T1000 (cell line): Measurements from ENCODE around the gene APOC3.

Experiments
- DNase-seq: peaks from one replicate; lab custom pipeline; 2025; ENCODE audit warnings: mixed read lengths; lab: John Stamatoyannopoulos, UW

The APOC3 gene

DNA sequence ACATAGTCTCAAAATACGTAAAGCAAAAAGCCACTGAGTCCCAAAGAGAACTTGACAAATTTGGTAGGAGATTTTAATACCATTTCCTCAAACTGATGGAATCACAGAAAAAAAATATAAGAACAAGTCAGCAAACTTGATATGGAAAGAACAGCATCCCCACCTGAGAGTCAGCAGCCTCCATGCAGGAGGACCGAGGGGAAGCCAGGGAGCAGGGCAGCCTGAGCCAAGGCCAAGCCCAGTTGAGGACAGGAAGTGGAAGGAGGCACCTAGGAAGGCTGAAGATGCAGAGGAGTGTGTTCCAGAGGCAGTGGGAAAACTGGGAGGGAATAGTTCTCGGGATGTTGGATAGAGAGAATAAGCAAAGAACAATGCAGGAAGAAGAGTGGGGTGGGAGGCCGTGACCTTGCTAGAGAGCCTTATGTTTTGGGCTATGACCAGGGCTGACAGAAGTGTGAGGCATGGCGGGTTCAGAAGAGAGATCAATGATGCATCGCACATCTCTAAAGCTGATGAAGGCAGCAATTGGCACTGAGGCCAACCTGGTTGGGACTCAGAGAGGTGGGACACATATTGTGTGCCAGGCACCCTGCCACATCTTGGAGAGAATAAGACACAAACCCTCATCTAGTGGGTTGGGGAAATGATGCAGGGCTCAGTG lies 22.0 kb upstream of the APOC3 start:
- no peak for DNase-seq

DNA sequence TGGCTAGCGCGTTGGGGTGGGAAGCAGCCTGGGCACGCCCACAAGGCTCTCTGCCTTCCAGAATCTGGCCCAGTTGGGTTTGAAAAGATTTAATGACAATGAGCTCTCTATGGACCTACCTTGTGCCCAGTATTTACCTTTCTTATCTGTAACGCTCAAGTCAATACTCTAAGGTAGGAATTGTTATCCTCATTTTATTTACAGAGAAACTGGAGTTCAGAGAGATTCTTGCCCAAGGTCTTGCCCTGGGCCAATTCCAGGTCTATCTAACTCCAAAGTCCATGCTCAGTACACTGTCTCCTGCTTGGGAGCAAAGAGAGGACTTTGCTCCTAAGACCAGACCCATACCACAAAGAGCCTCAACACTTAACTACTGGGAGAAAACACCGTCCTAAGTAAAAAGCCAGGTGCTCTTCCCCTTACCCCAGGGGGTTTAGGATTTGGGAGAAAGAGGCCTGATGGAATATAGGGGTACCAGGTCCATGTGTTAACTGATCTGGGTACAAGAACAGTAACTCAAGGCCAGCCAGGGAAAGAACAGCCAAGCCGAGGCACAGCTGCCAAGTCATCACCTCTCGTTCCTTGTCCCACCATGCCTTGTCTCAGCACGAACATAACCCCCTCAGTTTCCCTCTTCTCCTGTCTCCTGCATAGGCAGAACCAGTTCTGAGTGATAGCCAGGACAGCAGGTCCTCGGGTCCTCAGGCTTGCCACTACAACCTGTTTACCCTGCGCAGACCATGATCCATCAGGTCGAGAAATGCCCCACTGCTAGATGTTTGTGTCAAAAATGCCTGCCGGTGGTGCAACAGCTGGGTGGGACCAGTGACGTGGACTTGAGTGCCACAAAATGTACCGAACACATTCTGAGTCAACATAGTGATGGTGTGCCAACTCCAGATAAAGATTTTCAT lies 21.2 kb upstream of the APOC3 start:
- DNase-seq = no peak

DNA sequence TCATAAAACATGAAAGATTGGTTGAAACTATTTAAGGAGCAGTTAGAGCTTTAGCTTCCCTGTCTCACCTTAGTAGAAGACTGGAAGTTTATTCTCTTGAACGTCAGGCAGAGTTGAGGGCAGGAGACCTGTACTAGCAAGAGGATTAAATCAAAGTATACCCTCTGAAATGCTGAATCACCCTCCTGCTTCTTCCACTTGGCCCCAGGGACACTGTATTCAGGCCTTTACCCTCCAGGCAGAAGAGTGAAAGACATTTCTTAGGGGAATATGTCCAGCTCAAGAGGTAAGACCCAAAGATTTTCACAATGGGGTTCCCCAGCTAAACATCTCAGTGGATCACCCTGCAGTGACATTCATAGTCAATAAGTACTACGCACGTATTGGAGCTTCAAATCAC lies 18.5 kb upstream of the APOC3 start:
- DNase-seq = no peak

DNA sequence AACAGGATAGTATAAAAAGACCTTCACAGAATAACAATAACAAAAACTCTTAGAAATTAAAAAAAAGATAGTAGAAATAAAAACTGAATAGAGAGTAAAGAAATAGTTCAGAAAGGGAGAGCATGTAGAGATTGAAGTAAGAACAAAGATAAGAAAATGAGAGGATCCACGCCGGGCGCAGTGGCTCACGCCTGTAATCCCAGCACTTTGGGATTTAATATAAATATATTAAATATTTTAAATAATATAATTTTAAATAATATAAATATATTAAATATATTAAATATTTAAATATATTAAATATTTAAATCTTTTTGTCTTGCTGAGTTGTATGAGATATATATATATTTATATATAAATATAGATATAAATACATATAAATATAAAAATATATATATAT lies 17.6 kb upstream of the APOC3 start:
- no peak for DNase-seq

DNA sequence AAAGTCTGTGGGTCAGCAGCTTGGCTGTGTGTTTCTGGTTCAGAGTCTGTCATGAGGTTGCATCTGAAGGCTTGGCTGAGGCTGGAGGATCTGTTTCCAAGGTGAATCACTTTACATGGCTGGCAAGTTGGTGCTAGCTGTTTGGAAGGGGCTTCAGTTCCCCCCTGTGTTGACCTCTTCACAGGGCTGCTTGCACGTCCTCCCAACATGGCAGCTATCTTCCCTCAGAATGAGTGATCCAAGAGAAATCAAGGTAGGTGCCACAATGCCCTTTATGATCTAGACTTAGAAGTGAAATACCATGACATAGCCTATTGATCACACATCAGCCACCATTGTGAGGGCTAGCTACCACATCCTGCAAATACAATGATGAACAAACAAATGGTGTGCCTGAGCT lies 16.5 kb upstream of the APOC3 start:
- no peak for DNase-seq

DNA sequence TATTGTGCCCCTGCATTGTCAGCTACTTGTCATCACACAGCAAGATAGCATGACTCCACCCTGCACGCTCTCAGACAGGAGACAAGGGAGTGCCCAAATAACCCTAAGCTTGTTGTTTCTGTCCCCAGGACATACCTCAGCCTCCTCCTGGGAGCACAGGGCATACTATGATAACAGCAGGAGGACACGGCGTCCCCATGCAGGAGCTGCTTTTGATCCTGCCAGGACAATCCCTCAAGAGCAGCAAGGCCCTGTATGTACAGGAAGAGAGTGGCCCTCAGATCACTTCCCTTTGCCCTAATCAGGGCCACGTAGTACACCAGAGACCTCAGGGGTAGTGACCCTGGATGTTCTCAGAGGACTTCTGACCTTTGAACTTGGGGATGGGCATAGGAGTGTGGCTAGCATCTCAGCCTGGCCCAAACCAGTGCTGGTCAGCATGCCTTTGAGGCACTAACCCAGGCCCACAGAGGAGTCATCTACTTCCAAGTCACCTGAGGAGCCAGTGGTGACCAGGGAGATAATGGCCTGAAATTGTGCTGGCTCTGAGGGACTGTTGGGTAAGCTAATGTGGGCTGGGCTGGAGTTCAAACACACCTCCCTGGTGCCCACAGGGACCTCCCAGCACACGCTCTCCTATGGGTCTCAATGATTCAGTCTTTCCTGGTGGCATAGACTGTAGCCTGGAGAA lies 15.8 kb upstream of the APOC3 start:
- no peak for DNase-seq

DNA sequence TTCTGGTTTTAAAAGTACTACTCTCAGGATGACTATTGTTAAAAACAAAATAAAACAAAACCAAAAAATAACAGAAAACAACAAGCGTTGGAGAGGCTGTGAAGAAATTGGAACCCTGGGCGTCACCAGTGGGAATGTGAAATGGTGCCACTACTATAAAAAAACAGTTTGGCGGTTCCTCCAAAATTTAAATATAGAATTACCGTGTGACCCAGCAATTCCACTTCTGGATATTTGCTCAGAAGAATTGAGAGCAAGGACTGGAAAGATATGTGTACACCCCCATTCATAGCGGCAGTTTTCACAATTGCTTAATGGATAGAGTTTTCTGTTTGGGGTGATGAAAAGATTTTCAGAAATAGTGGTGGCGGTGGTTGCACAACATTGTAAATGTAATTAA lies 15.2 kb upstream of the APOC3 start:
- no peak for DNase-seq

DNA sequence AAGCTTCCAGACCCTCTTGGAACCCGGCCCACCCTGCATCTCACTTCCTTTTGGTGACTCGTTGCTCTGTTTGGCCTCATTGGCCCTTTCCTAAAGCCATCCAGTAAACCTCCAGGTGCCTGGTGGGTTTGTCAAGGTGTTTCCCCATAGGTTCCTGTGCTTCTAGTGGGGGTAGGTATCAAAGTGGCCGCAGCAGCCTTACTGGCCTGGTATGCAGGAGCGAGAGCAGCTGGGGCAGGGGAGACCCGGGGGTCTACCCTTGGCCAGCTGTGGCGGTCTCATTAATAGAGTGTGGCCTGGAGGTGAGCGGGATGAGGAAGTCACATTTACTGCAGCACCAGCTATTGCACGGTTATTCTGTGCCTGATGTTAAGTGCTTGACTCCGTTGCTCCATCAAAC lies 10.7 kb upstream of the APOC3 start:
- no peak for DNase-seq

DNA sequence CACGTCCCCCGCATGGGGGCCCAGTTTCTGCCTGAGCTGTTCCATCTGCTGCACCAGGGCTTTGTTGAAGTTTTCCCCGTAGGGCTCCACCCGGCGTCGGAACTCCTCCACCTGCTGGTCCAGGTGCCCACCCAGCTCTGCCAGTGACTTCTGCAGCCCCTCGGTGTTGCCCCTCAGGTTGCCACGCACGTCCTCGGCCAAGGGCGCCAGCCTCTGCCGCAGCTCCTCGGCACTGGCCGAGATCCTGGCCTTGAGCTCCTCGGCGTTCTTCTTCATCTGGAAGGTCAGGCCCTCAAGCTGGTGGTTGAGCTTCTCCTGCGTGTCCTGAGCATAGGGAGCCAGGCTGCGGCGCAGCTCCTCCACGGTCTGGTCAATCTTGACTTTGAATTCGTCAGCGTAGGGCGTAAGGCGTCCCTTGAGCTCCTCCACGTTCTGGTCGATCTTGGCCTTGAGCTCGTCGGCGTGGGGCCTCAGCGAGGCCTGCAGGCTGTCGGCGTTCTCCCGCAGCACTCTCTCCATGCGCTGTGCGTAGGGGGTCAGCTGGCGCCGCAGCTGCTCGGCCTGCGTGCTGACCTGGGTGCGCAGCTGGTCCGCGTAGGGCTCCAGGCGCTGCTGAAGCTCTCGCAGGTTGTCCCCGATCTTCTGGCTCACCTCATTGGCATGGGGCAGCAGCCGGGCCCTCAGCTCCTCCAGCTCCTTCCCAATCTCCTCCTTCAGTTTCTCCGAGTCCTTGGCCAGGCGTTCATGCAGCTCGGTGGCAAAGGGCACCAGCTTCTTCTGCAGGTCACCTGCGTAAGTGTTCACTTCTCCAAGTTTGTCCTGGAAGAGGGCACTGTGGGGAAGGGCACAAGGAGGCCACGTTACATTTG lies 8.4 kb upstream of the APOC3 start:
- no peak for DNase-seq

DNA sequence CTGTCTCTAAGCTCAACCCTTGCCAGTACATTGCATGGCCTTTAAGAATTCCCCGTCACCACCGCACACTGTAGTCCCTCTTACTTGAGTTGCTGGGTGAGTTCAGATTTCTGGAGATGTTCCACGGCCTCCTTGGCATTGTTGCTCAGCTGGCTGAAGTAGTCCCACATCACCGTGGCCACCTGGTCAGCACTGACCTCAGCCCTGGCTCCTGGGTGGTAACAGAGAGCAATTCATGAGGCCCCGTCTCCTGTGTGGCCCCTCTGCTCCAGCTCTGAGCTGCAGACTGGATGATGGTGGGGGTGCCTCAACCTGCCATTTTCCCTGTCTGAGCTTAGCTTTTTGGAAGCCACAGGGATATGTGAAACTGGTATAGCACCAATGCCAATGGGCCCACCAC lies 7.1 kb upstream of the APOC3 start:
- no peak for DNase-seq

DNA sequence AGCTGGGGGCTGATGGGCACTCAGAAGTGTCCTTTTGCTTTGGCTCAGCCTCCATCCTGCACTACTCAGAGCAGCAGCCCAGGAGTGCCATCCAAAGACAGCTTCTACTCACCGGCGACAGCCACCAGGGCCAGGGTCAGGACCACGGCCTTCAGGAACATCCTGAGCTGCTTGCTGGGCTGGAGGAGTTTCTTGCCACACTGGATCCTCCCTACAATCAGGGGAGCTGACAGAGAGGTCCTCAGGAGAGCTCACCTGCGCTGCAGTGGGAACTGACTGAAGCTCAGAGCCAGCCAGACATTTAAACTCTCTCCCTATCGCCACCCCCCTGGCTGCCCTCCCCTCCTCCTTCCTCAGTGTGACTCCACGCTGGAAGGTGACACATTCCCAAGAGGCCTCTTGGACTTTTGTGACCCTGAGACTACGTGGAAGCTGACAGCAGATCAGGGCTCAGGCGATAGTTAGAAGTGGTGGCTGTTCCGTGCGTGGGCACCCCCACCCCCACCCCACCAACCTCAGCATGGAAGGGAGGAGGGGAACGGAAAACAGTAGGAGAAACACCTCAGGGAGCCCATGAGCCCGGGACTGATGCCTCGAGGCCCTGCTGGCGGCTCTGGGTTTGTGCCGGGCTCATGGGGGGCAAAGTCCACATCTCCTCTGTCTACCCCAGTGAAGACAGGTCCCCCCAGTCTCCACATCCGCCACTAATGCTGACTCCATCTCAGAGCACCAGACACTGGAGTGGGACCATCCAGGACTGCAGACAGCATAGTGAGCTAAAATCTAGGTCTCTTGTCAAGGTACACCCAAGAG lies 6.5 kb upstream of the APOC3 start, which contains the start of gene APOA4:
TSS of gene APOA4 (minus strand) at position 274 of the 813 bp plus-strand sequence. CDS start at position 161, 113 bp downstream.
- DNase-seq = no peak

DNA sequence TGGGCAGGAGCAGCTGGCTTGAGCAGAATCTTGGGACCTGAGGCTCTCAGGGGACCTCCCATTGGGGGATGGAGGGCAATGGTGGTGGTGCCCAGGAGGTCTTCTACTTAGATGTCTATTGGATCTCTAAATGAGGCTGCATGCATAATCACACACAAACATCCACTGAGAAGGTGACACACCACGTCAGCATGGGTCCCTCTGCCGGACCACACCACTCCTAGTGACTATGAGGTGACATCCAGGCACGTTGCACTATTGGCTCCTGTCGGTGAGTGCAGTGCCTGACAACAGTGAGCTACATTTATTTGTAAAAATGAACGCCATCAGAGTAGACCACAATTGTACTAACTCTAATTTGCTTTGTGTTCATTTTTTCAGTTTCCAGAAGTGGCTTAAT lies 4.3 kb upstream of the APOC3 start:
- DNase-seq = no peak

DNA sequence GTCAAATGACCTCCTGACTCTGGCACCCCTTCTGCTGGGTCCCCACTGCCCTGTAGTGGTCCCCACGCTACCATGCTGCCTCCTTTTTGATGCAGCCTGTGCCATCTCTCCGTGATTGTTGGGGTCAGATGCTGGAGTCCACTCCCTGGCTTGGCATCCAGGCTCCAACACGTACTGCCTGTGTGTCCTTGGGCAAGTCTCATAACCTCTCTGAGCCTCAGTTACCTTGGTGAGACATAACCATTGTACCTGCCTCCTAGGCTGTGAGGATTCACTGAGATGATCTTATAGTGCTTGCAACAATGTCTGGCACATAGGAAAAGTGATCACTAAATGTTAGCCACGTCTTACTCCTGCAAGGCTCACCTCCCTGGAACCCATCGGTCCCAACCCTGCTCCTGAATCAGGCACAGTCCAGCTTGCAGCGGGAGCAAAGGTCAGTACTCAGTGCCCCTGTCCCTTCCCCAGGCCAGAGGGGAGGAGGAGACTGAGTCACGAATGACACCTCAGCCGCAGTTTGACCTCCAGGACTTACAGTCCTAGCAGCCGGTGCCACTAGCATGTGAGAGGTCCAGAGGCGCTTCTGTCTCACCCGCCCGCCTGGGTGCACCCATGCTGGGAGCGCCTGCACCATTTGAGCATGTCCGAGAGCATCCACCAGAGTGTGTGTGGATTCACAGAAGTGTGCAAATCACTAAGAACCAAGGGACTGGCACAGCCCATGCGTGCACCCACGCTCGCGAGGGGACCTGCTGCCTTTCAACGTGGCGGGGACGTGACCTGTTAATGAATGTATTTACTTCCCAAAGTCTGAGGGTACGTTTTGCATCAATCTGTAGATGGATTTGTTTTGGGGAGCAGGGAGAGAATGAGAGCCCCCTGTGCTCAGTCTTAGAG lies 3.6 kb upstream of the APOC3 start:
- no peak for DNase-seq

DNA sequence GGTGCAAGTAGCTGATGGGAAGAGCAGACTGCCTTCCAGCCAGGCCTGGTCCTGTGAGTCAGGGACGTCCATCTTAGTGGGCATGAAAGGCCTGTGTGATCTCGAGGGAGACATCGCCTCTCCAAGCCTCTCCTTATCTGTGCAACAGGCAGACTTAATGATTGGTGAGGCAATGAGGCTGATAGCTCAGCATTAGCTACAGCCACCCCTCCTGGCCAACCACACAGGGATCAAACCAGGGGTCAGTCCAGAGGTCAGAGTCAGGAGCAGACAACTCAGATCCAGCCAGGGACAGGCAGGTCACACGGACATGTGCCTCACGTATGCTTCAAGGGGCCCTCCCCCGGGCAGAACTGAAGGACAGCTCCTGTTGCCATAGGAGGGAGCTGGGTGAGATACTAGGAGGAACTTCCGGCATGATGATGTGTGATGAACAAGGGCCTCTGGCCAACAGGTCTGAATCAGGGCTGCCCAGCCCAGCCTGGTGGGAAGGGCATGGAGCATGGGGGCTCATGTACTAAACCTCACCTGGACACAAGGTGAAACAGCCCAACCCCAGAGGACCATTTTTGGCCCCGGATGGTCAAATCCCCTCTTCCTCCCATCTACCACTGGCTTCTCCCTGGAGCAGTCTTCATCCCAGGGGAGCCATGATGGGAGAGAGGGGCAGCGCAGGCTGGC lies 2.8 kb upstream of the APOC3 start:
- DNase-seq = no peak

DNA sequence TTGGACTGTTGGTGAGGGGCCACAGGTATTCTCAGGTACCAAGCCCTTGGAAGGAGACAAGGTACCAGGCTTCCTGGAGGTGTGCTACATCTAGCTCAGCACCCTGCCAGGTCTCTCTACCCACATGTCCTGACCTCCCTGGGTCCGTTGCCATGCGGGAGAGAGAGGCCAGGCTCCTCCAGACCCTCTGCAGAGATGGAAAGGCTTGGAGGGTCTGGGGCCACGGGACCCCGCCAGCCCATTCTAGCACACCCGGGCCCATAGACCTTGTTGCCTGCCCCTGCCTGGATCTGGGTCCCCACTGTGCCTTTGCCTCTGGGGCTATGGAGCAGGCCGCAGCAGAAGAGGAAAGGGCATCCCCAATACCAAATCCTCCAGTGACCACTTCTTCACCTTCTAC lies 2.2 kb upstream of the APOC3 start:
- DNase-seq = no peak

DNA sequence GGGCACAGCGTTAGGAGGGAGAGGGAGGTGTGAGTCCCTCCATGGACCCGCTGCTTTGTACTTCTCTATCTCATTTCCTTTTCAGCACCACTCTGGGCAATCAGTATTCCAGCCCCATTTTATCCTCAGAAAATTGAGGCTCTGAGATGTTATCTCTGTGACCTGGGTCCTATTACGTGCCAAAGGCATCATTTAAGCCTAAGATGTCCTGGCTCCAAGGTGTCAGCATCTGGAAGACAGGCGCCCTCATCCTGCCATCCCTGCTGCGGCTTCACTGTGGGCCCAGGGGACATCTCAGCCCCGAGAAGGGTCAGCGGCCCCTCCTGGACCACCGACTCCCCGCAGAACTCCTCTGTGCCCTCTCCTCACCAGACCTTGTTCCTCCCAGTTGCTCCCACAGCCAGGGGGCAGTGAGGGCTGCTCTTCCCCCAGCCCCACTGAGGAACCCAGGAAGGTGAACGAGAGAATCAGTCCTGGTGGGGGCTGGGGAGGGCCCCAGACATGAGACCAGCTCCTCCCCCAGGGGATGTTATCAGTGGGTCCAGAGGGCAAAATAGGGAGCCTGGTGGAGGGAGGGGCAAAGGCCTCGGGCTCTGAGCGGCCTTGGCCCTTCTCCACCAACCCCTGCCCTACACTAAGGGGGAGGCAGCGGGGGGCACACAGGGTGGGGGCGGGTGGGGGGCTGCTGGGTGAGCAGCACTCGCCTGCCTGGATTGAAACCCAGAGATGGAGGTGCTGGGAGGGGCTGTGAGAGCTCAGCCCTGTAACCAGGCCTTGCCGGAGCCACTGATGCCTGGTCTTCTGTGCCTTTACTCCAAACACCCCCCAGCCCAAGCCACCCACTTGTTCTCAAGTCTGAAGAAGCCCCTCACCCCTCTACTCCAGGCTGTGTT lies 829 bp upstream of the APOC3 start:
- DNase-seq = no peak

DNA sequence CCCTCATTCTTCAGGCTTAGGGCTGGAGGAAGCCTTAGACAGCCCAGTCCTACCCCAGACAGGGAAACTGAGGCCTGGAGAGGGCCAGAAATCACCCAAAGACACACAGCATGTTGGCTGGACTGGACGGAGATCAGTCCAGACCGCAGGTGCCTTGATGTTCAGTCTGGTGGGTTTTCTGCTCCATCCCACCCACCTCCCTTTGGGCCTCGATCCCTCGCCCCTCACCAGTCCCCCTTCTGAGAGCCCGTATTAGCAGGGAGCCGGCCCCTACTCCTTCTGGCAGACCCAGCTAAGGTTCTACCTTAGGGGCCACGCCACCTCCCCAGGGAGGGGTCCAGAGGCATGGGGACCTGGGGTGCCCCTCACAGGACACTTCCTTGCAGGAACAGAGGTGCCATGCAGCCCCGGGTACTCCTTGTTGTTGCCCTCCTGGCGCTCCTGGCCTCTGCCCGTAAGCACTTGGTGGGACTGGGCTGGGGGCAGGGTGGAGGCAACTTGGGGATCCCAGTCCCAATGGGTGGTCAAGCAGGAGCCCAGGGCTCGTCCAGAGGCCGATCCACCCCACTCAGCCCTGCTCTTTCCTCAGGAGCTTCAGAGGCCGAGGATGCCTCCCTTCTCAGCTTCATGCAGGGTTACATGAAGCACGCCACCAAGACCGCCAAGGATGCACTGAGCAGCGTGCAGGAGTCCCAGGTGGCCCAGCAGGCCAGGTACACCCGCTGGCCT lies 641 bp downstream of the APOC3 start:
- no peak for DNase-seq
